NCI-H748 treated with DMSO at 0.1 percent for 48 hours (cell line): ENCODE data around the gene TBR1.

Source experiments
- DNase-seq: peaks from one replicate; lab custom pipeline; 2025; lab: John Stamatoyannopoulos, UW

Gene TBR1

DNA sequence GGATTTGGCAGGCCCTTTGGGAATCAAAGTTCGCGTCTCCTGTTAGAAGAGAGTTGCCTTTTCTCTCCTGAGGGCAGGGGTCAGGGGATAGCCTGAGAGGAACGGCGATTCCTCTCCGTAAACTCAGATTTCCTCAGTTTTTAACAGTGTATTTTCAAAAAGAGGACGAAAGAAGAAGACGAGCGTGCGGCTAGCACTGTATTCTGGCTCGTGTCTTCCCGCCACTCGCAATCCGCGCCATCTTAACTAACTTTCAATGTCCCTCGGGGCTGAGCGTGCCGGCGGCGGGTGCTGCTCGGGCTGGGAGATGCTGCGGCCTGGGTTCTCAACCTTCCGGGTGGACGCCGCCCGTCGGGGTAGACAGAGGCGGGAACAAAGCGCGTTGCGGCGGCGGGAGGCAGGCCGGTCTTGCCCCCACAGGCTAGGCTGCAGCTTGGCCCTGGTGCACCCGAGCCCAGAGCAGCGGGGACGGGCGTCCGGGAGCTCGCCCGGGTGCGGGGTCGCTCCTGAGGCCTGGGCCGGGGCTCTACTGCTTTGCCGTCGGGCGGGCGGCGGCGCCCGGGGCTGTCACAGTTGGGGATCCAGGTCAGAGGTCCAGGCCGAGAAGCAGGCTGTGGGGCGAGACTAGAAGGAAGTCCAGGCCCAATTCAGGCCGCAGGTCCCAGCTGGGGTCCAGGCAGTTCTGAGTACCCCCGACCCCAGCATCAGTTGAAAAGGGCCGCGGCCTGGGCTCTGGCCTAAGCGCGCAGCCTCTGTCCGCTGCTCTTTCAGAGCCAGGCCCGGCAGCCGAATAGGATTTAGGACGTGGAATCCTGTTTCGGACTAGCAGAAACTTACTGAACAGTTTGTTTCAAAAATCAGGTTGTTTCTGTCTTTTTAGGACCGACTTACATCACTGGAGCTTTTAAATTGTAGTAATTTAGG lies 11.8 kb downstream of the TBR1 start:
- no peak for DNase-seq

DNA sequence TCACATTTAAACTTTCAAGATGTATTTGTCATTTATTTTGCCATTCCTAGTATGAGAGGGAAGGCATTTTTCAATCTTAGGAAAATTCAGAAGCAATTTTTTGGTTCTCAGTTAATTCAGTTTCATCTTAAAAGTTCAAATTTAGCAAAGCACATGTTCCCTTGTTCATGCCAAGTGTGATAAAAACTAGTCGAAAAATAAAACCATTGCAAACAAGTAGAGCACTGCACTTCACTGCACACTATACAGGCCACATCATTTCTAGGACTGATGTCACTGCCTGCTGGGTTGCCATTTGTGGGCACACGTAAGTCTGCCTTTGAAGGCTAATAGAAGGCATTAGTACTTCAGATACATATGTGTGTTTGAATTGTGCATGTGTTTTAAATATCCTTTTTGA lies 14.3 kb downstream of the TBR1 start:
- DNase-seq, result no peak

DNA sequence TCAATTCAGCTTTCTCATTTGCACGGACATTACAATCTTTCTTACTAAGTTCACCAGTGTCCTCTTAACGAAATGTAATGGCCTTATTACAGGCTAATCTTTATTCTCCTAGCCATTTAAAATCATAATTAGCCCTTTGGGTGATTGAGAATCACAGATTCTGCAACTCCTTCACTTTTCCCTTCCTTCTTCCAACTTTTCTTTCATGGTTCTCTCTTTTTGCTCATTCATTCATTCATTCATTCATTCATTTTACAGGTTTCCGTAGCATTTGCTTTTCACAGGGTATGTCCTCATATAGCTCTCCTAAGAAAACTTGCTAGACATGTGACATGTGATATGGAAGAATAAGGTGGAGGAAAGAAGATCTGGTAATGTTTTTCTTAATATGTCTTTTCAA lies 16.0 kb downstream of the TBR1 start:
- no peak for DNase-seq

DNA sequence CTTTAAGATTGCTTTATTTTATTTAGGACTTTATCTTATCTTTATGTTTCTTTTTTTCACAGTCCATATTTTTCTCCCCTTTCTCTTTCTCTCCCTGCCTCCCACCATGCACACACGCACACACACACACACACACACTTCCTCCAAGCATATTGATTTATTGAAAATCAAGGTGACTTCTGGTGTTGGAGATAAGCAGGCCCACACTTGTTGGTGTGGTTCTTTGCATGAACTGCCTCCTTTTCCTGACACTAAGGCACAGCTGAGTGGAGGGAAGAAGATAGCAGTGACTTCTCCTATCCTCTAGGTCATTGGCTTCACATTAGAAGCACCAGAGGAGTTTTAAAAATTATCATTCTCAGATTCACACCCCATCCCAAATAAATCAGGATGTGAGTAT lies 18.0 kb downstream of the TBR1 start:
- no peak for DNase-seq

DNA sequence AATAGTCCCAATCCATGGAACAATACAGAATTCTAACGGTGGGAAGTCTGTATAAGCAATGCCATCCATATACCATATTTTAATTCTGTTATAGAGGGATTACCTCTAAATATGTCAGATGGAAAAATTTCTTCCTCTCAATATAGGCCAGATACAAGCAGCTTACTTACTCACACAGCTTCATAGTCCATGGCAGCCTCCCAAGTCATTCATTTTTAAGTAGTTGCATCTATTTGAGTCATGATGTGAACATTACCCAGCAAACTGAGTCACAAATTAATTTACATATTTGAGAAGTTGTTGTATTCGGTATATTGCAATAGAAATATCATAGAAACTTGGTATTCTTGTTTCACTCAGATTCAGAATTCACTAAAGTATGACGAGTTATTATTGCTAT lies 20.3 kb downstream of the TBR1 start:
- DNase-seq, result no peak

DNA sequence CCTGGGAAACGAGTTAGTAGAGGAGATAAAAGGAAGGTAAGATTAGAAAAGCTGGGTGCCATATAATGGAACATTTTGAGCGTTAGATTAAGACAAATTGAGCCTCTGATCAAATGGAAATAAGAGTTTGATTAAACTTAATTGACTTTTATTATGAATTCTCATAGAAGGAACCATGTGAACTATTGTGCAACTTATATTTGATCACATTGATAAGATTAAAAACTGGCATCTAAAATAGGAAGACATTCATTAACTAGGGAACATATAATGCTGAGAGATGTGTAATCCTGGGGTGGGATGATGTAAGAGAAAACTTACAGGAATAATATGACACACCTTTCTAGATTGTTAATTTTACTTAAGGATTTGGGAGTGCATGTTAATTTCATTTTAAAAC lies 22.5 kb downstream of the TBR1 start:
- no peak for DNase-seq

DNA sequence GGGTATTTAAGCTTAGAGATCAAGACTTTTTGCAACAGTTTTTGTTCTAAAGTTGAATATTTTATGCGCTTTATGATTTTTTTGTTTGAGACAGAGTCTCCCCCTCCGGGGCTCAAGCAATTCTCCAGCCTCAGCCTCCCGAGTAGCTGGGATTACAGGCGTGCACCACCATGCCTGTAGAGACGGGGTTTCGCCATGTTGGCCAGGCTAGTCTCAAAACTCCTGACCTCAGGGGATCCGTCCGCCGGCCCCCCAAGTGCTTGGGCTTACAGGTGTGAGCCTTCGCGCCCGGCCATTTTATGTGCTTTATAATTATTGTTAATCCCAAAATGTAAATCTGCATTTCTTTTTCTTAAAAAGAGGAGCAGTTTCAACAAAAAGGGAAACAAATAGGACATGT lies 29.0 kb downstream of the TBR1 start:
- DNase-seq, result no peak

DNA sequence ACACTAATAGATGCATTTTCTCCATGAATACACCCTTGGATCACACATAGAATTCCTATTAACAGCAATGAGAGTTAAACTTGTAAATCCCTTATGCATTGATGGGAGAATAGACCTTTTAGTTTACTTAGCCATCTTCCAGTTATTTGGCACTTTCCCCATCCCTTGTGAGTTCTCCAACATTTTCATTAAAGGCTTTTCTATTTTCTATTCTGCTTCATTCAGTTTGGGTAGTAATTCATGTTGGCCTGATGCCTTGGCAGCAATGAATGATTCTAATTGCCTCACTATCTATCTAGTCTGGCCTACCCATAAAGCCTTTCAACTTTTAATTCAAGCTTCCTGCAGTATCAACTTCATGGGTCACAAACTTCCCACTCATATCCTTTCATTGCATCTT lies 32.3 kb downstream of the TBR1 start:
- DNase-seq, result no peak

DNA sequence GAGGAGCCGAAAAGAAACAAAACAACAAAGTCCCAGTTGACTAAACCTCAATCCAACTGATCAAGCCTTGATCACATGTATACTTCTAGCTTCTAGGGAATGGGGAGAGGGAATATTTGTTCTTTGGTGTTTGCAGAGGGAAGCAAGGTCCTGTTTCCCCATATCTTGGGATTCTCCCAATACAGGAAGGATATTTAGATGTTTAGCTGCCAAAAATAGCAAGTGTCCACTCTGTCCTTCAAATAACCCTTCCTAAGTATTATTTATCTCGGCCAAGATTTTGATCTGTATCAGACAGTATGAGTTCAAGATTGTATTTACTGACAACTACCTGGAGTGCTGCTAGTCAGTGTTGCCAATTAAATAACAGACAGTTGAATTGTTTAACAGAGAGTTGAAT lies 55.5 kb downstream of the TBR1 start:
- no peak for DNase-seq

DNA sequence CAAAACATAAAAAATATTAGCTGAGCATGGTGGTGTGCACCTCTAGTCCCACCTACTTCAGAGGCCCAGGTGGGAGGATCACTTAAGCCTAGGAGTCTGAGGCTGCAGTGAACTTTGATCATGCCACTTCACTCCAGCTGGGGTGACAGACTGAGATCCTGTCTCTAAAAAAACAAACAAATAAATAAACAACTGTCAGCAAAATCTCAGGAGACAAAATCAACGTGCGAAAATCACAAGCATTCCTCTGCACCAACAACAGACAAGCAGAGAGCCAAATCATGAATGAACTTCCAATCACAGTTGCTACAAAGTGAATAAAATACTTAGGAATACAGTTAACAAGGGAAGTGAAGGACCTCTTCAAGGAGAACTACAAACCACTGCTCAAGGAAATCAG lies 58.8 kb downstream of the TBR1 start:
- DNase-seq, result no peak
